HK-2 (cell line): ENCODE measurements around the gene NLRX1.
A peak's percentile ranks its signal among the peaks of the same experiment; 100 is the strongest.
"Not testable (repeated sequence)": the region's sequence is repeated elsewhere in the genome, so short reads cannot be mapped to it uniquely, and the experiment has no call there.

Source experiments
- DNase-seq: peaks from one replicate; pipeline ENCODE4 v3.0.0-alpha.2; 2018; ENCODE audit not compliant: unreplicated experiment

NLRX1 gene

DNA sequence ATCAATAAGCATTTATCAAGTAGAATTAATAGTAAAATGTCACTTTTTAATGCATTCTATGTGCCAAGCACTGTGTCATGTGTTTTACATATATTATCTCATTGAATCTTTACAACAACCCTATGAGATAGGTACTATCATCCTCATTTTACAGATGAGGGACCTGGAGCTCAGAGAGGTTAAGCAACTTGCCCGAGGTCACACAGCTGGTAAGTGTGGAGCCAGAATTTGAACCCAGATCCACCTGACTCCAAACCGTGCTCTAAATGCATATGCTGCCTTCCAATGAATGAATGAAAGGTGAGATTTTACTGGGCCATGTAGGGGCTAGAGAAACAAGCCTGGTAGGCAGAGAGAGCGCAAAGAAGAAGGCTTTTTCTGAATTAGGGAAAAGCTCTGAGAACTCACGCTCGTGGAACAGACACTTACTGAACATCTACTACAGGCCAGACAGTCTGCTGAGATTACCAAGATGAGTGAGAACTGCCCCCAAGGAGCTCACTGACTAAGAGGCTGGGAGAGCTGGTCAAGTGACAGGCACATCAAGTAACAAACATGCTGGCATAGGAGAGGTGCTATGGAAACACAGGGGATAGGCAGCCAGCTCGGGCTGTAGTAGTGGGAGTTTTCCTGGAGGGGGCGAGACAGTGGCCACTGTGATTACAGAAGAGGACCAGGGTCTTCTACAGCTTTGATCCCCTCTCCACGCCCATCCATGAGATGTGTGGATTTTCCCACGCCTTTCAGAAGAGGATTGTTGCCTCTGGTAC lies 15.3 kb upstream of the NLRX1 start:
- DNase-seq, result no peak

DNA sequence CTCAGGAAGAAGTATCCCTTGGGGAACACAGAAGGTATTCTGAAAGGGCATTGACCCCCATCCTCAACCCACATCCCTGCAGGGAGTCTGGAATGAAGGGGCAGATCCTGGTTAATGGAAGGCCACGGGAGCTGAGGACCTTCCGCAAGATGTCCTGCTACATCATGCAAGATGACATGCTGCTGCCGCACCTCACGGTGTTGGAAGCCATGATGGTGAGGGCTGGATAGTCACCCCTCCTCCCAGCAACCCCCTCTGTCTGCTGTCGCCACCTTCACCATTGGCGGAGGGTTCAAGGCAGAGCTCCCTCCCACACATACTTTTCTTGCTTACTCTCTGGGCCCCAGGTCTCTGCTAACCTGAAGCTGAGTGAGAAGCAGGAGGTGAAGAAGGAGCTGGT lies 14.3 kb upstream of the NLRX1 start:
- DNase-seq, result no peak

DNA sequence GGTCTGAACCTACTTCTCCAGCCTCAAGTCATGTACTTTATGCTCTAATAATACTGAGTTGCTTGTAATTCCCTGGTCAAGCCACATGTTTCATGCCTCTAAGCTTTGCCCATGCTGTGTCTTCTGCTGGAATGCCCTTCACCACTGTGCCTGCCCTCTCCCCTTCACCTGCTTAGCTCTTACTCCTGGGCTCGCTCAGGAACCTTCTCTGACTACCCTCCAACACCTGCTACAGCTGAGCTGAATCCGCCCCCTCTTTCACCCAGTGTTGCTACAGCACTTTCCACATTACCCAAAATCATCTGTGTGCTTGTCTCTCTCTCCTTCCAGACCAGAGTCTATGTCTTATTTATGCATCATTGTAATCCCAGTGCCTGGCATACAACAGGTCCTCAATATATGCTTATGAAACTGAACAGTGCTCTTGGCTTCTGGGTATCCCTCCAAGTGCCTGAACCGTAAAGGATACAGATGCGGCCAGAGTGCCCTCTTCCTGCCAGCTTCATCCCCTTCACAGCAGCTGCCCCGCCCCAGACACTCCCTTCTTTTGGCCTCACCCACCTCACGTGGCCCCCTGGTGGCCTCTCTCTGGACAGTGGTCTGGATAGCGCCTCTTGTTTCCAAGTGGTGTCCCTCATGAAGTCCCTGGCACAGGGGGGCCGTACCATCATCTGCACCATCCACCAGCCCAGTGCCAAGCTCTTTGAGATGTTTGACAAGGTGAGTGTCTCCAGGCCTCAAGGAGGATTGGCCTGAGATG lies 12.6 kb upstream of the NLRX1 start:
- DNase-seq, result no peak

DNA sequence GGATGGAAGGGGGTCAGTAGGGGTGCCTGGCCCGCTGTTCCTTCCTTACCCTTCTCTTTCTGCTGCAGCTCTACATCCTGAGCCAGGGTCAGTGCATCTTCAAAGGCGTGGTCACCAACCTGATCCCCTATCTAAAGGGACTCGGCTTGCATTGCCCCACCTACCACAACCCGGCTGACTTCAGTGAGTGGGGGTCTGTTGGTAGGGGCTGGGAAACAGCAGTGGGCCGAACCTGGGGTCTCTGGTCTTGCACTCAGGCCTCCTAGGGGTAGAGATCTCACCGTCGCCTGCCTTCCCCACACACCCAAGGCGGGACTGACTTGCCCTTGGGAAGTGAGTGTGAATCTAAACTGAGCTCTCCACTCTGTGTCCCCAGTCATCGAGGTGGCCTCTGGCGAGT lies 12.0 kb upstream of the NLRX1 start:
- no peak for DNase-seq

DNA sequence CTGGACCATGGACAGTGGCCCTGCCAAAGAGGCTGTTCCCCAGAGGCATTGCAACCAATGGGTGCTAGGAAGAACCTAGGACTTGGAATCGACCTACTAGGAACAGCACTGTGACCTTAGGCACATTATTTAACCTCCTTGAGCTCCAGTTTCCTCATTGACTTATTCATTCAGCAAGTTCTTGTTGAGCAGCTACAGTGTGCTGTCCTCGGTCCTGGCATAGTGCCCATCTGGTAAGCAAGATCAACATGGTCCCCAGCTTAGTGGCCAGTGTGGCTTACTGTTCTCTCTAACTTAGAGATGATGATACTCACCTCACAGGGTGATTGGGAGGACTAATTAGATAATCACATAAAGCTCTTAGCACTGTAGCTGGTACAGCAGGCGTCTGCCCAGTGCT lies 11.5 kb upstream of the NLRX1 start:
- DNase-seq, result no peak

DNA sequence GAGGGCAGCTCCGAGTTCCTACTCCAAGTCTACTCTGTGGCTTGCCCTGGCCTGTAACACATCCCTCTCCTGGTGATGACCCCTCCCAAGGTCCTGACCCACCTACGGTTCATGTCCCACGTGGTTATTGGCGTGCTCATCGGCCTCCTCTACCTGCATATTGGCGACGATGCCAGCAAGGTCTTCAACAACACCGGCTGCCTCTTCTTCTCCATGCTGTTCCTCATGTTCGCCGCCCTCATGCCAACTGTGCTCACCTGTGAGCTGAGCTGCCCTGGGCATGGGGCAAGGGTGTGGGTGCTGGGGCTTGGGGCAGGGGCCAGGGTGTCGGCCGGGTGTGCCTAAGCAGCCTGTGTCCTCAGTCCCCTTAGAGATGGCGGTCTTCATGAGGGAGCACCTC lies 10.1 kb upstream of the NLRX1 start:
- no peak for DNase-seq

DNA sequence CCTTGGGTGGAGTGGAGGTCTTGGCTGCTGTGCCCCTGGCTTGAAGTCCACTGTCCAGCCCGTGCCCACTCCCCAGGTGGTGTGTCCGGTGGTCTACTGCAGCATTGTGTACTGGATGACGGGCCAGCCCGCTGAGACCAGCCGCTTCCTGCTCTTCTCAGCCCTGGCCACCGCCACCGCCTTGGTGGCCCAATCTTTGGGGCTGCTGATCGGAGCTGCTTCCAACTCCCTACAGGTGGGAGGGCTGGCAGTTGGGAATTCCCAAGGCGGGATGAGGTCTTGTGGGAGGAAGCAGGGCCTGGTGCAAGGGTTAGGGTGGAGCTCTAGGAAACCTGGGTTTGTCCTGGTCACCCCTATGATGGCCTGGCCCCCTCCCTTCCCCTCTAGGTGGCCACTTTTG lies 8.4 kb upstream of the NLRX1 start:
- no peak for DNase-seq

DNA sequence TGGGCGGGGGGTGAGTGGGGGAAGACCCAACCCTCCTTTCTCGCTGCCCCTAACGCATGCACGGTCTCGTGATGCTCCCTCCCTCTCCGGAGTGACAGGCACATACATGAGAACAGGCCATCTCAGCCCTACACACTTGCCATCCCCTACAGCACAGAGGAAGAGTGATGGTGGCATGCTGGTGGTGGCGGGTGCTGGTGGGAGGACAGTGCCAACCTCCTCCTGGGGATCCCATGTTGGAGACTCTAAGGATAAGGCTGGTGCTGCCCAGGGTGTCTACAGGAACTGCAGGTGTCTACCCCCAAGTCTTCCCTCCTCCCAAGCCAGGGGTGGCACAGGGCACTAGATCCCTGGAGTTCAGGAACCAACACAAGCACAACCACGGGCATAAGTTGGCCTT lies 6.7 kb upstream of the NLRX1 start:
- DNase-seq, result no peak

DNA sequence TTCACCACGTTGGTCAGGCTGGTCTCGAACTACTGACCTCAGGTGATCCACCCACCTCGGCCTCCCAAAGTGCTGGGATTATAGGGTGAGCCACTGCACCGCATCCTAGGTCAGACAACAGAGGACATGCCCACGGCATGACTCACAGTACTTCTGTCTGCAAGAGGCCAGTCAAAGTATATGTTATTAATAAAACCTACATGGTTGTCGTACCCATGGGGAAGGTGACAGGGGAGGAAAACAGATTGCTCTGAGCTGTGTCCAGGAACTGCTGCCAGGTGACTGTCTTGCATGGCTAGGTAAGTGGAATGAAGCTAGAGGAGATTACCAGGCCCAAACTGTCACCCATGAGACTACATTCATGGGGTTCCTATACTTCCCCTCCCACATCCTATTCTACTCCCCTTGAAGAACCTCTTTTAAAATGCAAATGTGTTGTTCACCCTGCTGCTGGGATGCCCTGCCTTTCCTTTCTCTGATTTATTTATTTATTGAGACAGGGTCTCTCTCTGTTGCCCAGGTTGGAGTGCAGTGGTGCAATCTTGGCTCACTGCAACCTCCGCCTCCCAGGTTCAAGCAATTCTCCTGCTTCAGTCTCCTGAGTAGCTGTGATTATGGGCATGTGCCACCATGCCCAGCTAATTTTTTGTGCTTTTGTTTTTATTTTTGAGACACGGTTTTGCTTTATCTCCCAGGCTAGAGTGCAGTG lies 2.0 kb upstream of the NLRX1 start:
- DNase-seq, result peak; percentile 63

DNA sequence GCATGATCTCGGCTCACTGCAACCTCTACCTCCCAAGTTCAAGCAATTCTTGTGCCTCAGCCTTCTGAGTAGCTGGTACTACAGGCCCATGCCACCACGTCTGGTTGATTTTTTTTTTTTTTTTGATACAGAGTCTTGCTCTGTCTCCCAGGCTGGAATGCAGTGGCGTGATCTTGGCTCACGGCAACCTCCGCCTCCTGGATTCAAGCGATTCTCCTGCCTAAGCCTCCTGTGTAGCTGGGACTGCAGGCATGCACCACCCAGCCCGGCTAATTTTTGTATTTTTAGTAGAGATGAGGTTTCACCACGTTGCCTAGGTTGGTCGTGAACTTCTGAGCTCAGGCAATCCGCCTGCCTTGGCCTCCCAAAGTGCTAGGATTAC lies 1.5 kb upstream of the NLRX1 start:
- not testable (repeated sequence) for DNase-seq

DNA sequence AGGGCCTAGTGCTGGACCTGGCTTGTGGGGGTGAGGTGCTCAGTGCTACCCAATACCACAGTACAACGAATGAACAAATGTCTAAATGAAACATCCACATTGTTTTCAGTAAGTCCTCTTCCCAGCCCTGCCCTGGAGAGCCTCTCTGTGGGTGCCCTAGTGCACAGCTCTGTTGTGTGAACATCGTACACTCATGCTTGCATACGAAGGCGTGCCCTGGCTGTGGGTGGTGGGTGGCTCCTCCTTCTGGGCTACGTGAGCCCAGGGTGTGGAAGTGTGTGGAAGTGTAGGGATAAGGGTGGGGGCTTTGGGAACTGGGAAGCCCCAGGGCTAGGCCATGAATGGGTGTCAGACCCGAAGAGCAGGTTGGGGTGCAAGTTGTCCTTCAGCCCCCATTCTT lies 592 bp upstream of the NLRX1 start:
- no peak for DNase-seq

DNA sequence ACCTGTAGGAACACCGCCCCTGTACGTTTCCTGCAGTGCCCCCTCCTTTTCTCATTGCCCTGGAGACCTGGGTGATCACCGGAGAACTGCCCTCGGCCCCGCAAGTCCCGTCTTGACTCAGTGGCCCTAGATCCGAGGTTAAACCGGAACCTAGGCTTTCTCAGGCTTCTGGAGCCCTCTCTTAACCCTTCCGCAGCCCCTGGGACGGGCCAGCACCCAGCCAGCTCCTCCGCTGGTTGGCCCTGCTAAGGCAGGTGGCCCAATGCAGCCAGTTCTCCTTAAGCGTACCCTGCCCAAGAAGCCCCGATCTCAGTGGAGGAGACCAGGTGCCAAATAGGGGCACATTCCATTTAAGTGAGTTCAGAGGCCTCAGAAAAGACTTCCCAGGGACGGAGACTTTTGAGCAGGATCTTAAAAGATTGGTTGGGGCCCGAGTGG lies 776 bp downstream of the NLRX1 start:
- DNase-seq, result no peak

DNA sequence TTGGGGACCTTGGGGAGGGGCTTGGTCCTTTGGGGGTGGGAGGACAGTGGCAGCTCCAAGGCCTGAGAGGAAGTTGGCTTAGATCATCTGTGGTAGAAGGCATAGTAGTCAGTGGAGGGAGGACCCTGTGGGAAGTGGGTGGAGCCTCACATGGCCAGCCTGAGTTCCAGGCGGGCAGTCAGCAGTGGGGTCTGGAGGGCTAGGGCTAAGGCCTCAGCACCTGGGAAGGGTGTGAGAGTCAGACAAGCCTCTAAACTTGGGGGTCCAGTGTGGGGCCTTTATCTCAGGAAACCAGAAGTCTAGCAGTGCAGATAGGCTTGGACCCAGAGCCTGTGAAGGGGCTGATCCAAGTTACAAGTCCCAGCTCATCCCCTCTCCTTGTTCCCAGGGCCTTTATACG lies 4.0 kb downstream of the NLRX1 start:
- no peak for DNase-seq

DNA sequence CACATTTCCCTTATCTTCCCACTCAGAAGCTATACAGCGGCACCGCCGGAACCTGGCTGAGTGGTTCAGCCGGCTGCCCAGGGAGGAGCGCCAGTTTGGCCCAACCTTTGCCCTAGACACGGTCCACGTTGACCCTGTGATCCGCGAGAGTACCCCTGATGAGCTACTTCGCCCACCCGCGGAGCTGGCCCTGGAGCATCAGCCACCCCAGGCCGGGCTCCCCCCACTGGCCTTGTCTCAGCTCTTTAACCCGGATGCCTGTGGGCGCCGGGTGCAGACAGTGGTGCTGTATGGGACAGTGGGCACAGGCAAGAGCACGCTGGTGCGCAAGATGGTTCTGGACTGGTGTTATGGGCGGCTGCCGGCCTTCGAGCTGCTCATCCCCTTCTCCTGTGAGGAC lies 4.9 kb downstream of the NLRX1 start:
- DNase-seq, result no peak

DNA sequence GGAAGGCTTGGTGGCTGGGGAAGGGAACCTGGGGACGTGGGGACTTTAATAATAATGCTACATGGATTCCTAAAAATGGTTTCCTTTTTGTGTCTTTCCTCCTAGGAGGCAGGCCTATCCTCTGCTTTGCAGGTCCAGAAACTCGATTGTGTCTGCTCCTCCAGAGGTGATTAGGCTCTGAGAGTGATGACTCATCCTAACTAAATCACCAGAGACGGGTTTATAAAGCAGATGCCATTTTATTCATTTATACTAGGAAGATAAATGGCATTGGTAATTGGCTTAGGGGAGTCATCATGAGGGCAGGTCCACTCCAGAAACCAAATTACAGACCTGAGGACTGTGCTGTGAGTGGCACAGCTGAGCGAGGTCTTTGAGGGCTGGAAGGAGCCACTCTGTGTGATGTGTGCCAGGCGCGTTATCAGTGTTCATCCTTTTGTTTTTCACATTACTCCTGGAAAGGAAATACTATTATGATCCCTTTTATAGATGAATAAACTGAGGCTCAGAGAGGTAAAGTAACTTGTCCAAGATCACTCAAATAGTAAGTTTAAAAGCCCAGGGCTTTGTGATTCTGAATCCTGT lies 7.1 kb downstream of the NLRX1 start:
- no peak for DNase-seq

DNA sequence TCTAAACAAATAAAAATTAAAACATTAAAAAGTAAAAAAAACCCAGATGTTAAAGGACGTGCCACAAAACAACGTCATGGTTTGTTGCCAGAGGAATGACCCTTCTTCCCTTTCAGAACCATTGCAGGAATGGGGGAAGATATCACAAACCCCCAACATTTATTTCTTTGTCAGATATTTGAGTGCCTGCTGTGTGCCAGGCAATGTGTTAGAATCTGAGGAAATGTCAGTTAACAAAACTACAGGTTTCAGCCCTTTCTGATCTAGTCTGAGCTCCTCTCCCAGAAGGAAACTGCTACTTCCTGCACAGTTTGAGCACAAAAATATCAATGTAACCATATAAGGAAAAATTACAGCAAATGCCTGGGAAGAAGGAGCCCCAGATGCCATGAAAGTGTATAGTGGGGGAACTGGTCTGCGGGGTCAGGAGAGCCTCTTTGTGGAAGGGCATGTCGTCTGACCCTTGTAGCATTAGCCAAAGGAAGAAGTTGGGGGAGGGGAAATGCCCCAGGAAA lies 9.7 kb downstream of the NLRX1 start:
- DNase-seq, result no peak

DNA sequence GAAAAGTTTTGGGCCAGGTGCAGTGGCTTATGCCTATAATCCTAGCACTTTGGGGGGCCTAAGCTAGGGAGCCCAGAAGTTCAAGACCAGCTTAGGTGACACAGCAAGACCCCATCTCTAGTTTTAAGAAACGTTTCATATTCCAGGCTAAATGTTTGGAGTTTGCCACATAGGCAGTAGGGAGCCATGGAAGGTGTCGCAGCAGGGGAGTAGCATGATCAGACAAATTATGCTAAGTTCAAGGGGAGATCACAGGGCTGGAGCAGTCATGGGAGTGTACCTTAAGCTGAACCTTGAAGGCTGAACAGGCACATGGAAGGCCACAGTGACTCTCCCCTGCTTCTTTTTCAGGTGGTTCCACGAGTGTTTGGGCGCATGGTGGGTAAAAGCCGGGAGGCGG lies 10.8 kb downstream of the NLRX1 start:
- no peak for DNase-seq

DNA sequence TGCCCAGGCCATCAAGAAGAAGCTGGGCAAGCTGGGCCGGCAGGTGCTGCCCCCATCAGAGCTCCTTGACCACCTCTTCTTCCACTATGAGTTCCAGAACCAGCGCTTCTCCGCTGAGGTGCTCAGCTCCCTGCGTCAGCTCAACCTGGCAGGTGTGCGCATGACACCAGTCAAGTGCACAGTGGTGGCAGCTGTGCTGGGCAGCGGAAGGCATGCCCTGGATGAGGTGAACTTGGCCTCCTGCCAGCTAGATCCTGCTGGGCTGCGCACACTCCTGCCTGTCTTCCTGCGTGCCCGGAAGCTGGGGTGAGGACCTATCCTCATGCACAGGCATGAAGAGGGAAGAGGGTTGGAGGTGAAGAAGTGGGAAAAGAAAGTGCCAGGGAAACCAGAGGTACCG lies 11.5 kb downstream of the NLRX1 start:
- DNase-seq, result no peak

DNA sequence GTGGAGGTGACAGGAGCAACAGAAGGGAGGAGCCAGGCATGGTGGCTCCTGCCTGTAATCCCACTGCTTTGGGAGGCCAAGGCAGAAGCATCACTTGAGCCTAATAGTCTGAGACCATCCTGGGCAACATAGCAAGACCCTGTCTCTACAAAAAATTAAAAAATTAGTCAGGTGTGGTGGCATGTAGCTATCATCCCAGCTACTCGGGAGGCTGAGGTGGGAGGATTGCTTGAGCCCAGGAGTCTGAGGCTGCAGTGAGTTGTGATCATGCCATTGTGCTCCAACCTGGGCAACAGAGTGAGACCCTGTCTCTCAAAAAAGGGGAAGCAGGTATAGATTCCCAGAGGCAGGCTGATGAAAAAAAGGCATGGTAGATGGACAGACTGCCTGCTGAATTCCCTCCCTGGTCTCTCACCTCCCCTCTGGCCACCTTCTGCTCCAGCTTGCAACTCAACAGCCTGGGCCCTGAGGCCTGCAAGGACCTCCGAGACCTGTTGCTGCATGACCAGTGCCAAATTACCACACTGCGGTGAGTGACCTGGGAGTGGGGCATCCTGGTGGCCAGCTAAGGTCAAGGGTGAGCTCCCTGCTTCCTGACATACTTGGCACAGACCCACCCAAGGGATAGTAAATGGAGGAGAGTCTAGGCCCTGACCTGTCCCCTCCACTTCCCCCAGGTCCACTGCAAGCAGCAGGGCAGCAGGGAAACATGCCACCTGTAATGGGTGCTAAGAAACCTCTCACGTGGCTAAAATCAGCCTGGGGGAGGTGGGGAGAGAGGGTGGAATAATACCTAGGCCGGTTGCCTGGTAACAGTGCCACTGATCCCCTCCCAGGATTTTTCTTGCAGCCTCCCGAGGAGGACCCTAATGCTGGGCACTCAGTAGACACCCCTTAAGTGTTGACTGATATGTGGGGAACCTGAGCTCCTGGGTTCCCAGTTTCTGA lies 12.5 kb downstream of the NLRX1 start:
- DNase-seq, result no peak

DNA sequence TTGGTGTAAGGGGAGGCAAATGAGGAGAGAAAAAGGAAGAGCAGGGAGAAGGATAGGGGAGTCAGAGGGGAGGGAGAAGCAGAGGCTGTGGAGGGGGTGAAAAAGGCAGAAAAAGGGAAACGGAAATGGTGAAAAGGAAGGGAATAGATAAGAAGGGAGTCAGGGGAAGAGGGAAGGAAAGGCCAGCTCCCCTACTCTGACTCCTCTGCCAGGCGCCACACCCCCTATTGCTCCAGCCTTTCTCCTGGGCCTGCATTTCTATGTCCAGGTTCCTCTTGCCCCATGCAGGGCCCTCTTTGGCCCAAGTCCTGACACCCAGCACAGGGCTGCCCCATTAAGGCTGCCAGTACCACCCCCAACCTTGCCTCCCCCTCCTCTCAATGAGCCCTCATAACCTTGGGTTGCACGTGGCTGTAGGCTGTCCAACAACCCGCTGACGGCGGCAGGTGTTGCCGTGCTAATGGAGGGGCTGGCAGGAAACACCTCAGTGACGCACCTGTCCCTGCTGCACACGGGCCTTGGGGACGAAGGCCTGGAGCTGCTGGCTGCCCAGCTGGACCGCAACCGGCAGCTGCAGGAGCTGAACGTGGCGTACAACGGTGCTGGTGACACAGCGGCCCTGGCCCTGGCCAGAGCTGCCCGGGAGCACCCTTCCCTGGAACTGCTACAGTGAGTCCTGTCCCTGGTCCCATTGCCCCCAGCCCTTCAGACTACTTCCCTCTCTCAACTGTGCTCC lies 13.3 kb downstream of the NLRX1 start:
- DNase-seq, result no peak
